Activated CD4-positive, alpha-beta T cell treated with anti-CD3 and anti-CD28 coated beads, Interleukin-2, amount 10 ng/mL, durations not matched to agents 7 days and 5 days (primary cell): Measurements from ENCODE around the gene OVOL1. TPM values are rescaled to one million over a fixed set of nuclear protein-coding genes. Genes with fewer than 3 reads are reported as not detected.

Experiments used
- CTCF ChIA-PET: fragments of 350-600 bp; sonication (Branson Sonifier 250); formaldehyde crosslinking; loops from one replicate; lab custom pipeline; 2021; ENCODE audit warnings: antibody characterized with exemption; lab: Charles Lee
- POLR2A ChIA-PET: fragments of 350-600 bp; sonication (Branson Sonifier 250); formaldehyde crosslinking; loops from one replicate; lab custom pipeline; 2021; ENCODE audit warnings: antibody characterized with exemption; lab: Charles Lee
- DNase-seq: peaks from one replicate; pipeline ENCODE4 v3.0.0-alpha.2; 2020
- H3K27ac Mint-ChIP-seq: one replicate; pipeline ENCODE4 v1.8.0; 2021; ENCODE audit warnings: mild to moderate bottlenecking, moderate library complexity, mixed read lengths
- H3K27me3 Mint-ChIP-seq: one replicate; pipeline ENCODE4 v1.8.0; 2021; ENCODE audit warnings: mixed read lengths
- H3K36me3 Mint-ChIP-seq: one replicate; pipeline ENCODE4 v1.8.0; 2021; ENCODE audit warnings: low read depth, mixed read lengths
- H3K4me1 Mint-ChIP-seq: one replicate; pipeline ENCODE4 v1.8.0; 2021; ENCODE audit warnings: mixed read lengths
- H3K4me3 Mint-ChIP-seq: one replicate; pipeline ENCODE4 v1.8.0; 2021; ENCODE audit warnings: mild to moderate bottlenecking, moderate library complexity, mixed read lengths
- H3K9me3 Mint-ChIP-seq: one replicate; pipeline ENCODE4 v1.8.0; 2021; ENCODE audit warnings: mixed read lengths
- total RNA-seq, 2 experiments: library from RNA; stranded (reverse); gene quantifications; one replicate each; pipeline ENCODE4 v1.2.3, GENCODE V29; 2021

OVOL1 gene
- total RNA-seq, 2 experiments from 2014 or later: not detected

DNA sequence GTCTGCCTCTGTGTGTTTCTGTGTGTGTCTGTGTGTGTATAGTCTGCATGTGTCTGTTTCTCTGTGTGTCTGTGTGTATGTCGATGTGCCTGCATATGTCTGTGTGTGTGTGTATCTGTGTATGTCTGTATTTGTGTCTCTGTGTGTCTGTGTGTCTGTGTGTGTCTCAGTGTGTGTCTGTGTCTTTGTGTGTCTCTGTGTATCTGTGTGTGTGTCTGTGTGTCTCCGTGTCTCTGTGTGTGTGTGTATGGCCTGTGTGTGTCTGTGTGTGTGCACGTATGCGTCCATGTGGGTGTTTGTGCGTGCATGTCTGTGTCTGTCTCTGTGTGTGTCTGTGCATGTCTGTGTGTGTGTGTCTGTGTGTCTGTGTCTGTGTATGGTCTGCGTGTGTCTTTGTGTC, 47.3 kb downstream of the OVOL1 start:
- peaks cover 15% of the 10 kb centered on the region for H3K4me1 Mint-ChIP-seq
- H3K27me3 Mint-ChIP-seq: peaks cover 23% of the 10 kb centered on the region
- CTCF ChIA-PET: interaction anchor here (1.0 to 4.3 kb wide), 6 partner anchors 10 to 54 kb away, joined by 4 to 31 read pairs (median 10); partner anchors contain the start of genes AP5B1, FIBP and MUS81
- no peak for DNase-seq
- no peak overlapping the region for H3K27ac Mint-ChIP-seq
- no peak overlapping the region for H3K4me3 Mint-ChIP-seq
- POLR2A ChIA-PET: interaction anchor here (0.6 kb wide), 2 partner anchors 25 to 373 kb away, joined by 3 to 18 read pairs; partner anchors contain the start of gene MUS81
- H3K36me3 Mint-ChIP-seq: no peaks in the 10 kb centered on the region
- peaks cover 3% of the 10 kb centered on the region for H3K9me3 Mint-ChIP-seq

GRCh38 chr11:65842144-65842543, 55.3 kb downstream of the OVOL1 start:
- H3K27me3 Mint-ChIP-seq: no peaks in the 10 kb centered on the region
- H3K9me3 Mint-ChIP-seq: no peaks in the 10 kb centered on the region
- no peaks in the 10 kb centered on the region for H3K36me3 Mint-ChIP-seq
- no peak overlapping the region for H3K27ac Mint-ChIP-seq
- no peak overlapping the region for H3K4me3 Mint-ChIP-seq
- no peak for DNase-seq
- ChIA-PET CTCF (interaction anchor here (0.6 to 3.3 kb wide), 3 partner anchors 10 to 133 kb away, joined by 3 to 14 read pairs (median 6); no protein-coding TSS in a partner anchor), POLR2A (no interaction called here)
- no peaks in the 10 kb centered on the region for H3K4me1 Mint-ChIP-seq

DNA sequence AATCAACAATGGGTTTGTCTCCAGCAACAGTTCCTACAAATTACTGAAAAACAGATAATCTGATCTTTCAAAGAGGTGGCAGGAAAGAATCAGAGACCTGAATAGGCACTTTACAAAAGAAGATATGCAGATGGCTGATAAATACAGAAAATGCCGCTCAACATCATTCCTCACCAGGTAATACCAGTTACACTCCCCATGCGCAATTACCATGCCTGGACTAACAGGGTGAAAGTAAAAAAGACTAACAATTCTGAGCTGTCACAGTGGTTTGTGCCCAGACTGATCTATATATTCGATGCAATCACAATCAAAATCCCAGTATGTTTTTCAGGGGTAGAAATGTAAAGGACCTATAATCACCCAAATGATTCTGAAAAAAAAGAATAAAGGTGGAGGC, 56.9 kb downstream of the OVOL1 start:
- DNase-seq: no peak
- Mint-ChIP-seq H3K36me3 (no peaks in the 10 kb centered on the region), H3K4me3 (no peak overlapping the region), H3K4me1 (no peaks in the 10 kb centered on the region), H3K9me3 (no peaks in the 10 kb centered on the region), H3K27me3 (no peaks in the 10 kb centered on the region), H3K27ac (no peak overlapping the region)
- POLR2A ChIA-PET: no interaction called here
- CTCF ChIA-PET: interaction anchor here (0.6 to 3.3 kb wide), 3 partner anchors 8 to 132 kb away, joined by 3 to 14 read pairs (median 11); partner anchors contain the start of gene KAT5

- CTCF ChIA-PET: interaction anchor here (0.6 to 3.1 kb wide), 2 partner anchors 133 to 804 kb away, joined by 3 to 11 read pairs; partner anchors contain the start of gene KAT5
- Mint-ChIP-seq H3K4me1 (no peaks in the 10 kb centered on the region), H3K27ac (no peak overlapping the region), H3K9me3 (no peaks in the 10 kb centered on the region), H3K36me3 (no peaks in the 10 kb centered on the region), H3K4me3 (no peak overlapping the region), H3K27me3 (no peaks in the 10 kb centered on the region)
- DNase-seq: no peak
- POLR2A ChIA-PET: no interaction called here
Measured at GRCh38 chr11:65844231-65844872, 57.5 kb downstream of the OVOL1 start.

Other genes starting within 250 kb of the OVOL1 start
- gene LTBP3, start 228.7 kb upstream of the OVOL1 start, total RNA-seq: 10 to 100 TPM; 80.2 to 92.5 TPM
- 10 to 100 TPM; 32.4 to 35.4 TPM for gene ZNRD2, start 216.6 kb upstream of the OVOL1 start, total RNA-seq
- 10 to 100 TPM; 34.1 to 42.1 TPM for gene FAM89B, start 214.5 kb upstream of the OVOL1 start, total RNA-seq
- 10 to 100 TPM; 69.2 to 96.7 TPM for gene EHBP1L1, start 211.0 kb upstream of the OVOL1 start, total RNA-seq
- 1 to 10 TPM in 1 of 2 experiments, under 1 TPM in 1; 1.00 to 3.3 TPM for gene KCNK7, start 191.3 kb upstream of the OVOL1 start, total RNA-seq
- 10 to 100 TPM; 61.0 to 67.1 TPM for gene MAP3K11, start 172.8 kb upstream of the OVOL1 start, total RNA-seq
- 10 to 100 TPM; 47.7 to 50.2 TPM for gene PCNX3, start 171.3 kb upstream of the OVOL1 start, total RNA-seq
- 100 to 1,000 TPM; 229 to 235 TPM for gene SIPA1, start 149.0 kb upstream of the OVOL1 start, total RNA-seq
- gene RELA, start 124.1 kb upstream of the OVOL1 start, total RNA-seq: 10 to 100 TPM; 76.7 to 79.8 TPM
- gene KAT5, start 74.8 kb upstream of the OVOL1 start, total RNA-seq: 10 to 100 TPM; 60.8 to 72.3 TPM
- gene RNASEH2C, start 66.3 kb upstream of the OVOL1 start, total RNA-seq: 10 to 100 TPM; 74.9 to 86.3 TPM
- 10 to 100 TPM; 17.4 to 20.2 TPM for gene AP5B1, start 6.1 kb upstream of the OVOL1 start, total RNA-seq
- gene SNX32, start 46.9 kb downstream of the OVOL1 start, total RNA-seq: 1 to 10 TPM; 2.1 to 2.2 TPM
- 1,000 to 10,000 TPM; 1,543 to 1,707 TPM for gene CFL1, start 71.1 kb downstream of the OVOL1 start, total RNA-seq
- 100 to 1,000 TPM in 1 of 2 experiments, 10 to 100 TPM in 1; 96.6 to 108 TPM for gene MUS81, start 73.4 kb downstream of the OVOL1 start, total RNA-seq
- gene EFEMP2, start 85.7 kb downstream of the OVOL1 start, total RNA-seq: 1 to 10 TPM; 9.0 to 9.7 TPM
- gene CTSW, start 92.8 kb downstream of the OVOL1 start, total RNA-seq: 10 to 100 TPM; 22.9 to 23.6 TPM
- 100 to 1,000 TPM in 1 of 2 experiments, 10 to 100 TPM in 1; 94.7 to 112 TPM for gene FIBP, start 101.4 kb downstream of the OVOL1 start, total RNA-seq
- gene CCDC85B, start 103.6 kb downstream of the OVOL1 start, total RNA-seq: 10 to 100 TPM; 39.4 to 56.7 TPM
- gene FOSL1, start 113.3 kb downstream of the OVOL1 start, total RNA-seq: 1 to 10 TPM; 1.7 to 2.0 TPM
- gene C11orf68, start 132.0 kb downstream of the OVOL1 start, total RNA-seq: 10 to 100 TPM; 32.7 to 36.3 TPM
- gene DRAP1, start 132.4 kb downstream of the OVOL1 start, total RNA-seq: 100 to 1,000 TPM; 190 to 218 TPM
- not detected for gene TSGA10IP, start 158.4 kb downstream of the OVOL1 start, total RNA-seq
- gene SART1, start 174.7 kb downstream of the OVOL1 start, total RNA-seq: 10 to 100 TPM; 79.6 to 81.7 TPM
- gene EIF1AD, start 215.1 kb downstream of the OVOL1 start, total RNA-seq: 10 to 100 TPM; 50.4 to 54.4 TPM
- 100 to 1,000 TPM; 223 to 236 TPM for gene BANF1, start 215.4 kb downstream of the OVOL1 start, total RNA-seq
- not detected for gene CST6, start 224.9 kb downstream of the OVOL1 start, total RNA-seq
- gene CATSPER1, start 239.4 kb downstream of the OVOL1 start, total RNA-seq: not detected